ENCODE measurements around the gene RAMP1. TPM values are rescaled to one million over a fixed set of nuclear protein-coding genes. Genes with fewer than 3 reads are reported as not detected.

Gene RAMP1
- polyA plus RNA-seq, 1 donor from 2014 or later = 25.5 TPM

- Histone ChIP-seq H3K9ac (ENCODE audit: low read length) (no peak overlapping the region), H3K36me3 (ENCODE audit: insufficient read depth, low read length) (no peaks in the 10 kb centered on the region), H3F3A (ENCODE audit: insufficient read depth, low read length, poor library complexity, severe bottlenecking) (no peaks in the 10 kb centered on the region), H2AFZ (ENCODE audit: low read depth, low read length) (no peak overlapping the region), H4K20me1 (ENCODE audit: insufficient read depth) (no peaks in the 10 kb centered on the region), H3K79me2 (replicated peaks; ENCODE audit: insufficient read depth, low read length) (no peaks in the 10 kb centered on the region), H3K4me2 (ENCODE audit: low read length) (no peak overlapping the region), H3K27ac (ENCODE audit: low read length) (no peak overlapping the region), H3K4me3 (ENCODE audit: low read length) (no peak overlapping the region), H3K9me3 (ENCODE audit: low read length) (no peaks in the 10 kb centered on the region), H3K9me2 (ENCODE audit: insufficient read depth, low read length) (no peaks in the 10 kb centered on the region), H3K27me3 (ENCODE audit: insufficient read depth, low read depth, low read length) (no peaks in the 10 kb centered on the region)
- no peak for TF ChIP-seq POLR2AphosphoS5 (IDR thresholded peaks at IDR 0.05)
These were observed 26.7 kb downstream of the RAMP1 start for GRCh38 chr2:237885931-237886684.

DNA sequence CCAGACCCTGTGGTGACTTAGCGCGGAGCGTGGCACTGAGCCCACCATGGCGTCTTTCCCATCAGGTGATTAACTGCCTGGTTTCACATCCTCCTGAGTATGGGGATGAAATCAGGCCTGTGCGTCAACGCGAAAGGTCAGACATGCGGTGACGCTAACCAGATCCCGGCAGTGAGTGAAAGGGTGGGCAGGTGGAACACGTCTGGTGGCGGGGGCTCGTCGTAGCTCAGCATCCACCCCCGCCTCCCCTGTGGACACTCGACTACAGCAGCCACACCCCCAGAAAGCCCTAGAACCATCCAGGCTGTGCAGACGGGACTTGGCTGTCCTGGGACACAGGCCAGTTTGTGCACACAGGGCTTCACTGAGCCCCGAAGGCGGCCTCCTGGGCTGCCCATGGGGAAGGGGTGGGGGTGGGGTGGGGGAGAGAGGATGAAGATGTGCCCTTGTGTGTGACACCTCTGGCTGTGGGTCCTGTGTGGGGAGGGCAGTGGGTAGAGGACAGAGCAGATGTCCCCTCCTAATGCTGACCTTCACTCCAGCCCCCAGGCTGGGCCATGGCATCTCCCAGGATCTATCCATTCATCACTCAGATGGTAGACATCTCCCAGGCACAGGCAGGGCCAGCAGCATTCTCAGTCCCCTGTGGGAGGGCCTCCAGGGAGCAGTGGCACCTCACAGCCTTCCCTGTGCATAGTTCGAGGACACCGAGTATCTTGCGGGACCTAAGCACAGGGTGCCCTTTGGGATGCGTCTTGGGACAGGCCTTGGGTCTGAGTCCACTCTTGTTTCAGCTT is 27.5 kb downstream of the RAMP1 start:
- H3K9ac ChIP-seq (ENCODE audit: low read length) = no peak overlapping the region
- no peaks in the 10 kb centered on the region for H3K9me3 ChIP-seq (ENCODE audit: low read length)
- H3F3A ChIP-seq (ENCODE audit: insufficient read depth, low read length, poor library complexity, severe bottlenecking) = no peaks in the 10 kb centered on the region
- no peak overlapping the region for H3K4me2 ChIP-seq (ENCODE audit: low read length)
- no peaks in the 10 kb centered on the region for H3K9me2 ChIP-seq (ENCODE audit: insufficient read depth, low read length)
- TF ChIP-seq REST (IDR thresholded peaks at IDR 0.05; ENCODE audit: borderline replicate concordance) (no peak), EP300 (conservative IDR thresholded peaks at IDR 0.05; ENCODE audit: poor library complexity, severe bottlenecking) (no peak), SMC3 (conservative IDR thresholded peaks at IDR 0.05; ENCODE audit: poor library complexity) (no peak), TAF1 (IDR thresholded peaks at IDR 0.05; ENCODE audit: low read depth) (no peak), MXI1 (conservative IDR thresholded peaks at IDR 0.05; ENCODE audit: poor library complexity, severe bottlenecking) (no peak)
- TF ChIP-seq, protein P1, sequence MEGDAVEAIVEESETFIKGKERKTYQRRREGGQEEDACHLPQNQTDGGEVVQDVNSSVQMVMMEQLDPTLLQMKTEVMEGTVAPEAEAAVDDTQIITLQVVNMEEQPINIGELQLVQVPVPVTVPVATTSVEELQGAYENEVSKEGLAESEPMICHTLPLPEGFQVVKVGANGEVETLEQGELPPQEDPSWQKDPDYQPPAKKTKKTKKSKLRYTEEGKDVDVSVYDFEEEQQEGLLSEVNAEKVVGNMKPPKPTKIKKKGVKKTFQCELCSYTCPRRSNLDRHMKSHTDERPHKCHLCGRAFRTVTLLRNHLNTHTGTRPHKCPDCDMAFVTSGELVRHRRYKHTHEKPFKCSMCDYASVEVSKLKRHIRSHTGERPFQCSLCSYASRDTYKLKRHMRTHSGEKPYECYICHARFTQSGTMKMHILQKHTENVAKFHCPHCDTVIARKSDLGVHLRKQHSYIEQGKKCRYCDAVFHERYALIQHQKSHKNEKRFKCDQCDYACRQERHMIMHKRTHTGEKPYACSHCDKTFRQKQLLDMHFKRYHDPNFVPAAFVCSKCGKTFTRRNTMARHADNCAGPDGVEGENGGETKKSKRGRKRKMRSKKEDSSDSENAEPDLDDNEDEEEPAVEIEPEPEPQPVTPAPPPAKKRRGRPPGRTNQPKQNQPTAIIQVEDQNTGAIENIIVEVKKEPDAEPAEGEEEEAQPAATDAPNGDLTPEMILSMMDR (IDR thresholded peaks at IDR 0.05; ENCODE audit: poor library complexity, severe bottlenecking) = no peak
- H3K4me3 ChIP-seq (ENCODE audit: low read length) = no peak overlapping the region
- no peaks in the 10 kb centered on the region for H3K27me3 ChIP-seq (ENCODE audit: insufficient read depth, low read depth, low read length)
- no peaks in the 10 kb centered on the region for H3K36me3 ChIP-seq (ENCODE audit: insufficient read depth, low read length)
- no peaks in the 10 kb centered on the region for H4K20me1 ChIP-seq (ENCODE audit: insufficient read depth)
- H3K27ac ChIP-seq (ENCODE audit: low read length) = no peak overlapping the region
- H3K79me2 ChIP-seq (replicated peaks; ENCODE audit: insufficient read depth, low read length) = no peaks in the 10 kb centered on the region
- H2AFZ ChIP-seq (ENCODE audit: low read depth, low read length) = no peak overlapping the region
